AML-193 (cell line): ENCODE measurements around the gene ZNF777.

Source experiments
- DNase-seq, 2 experiments: peaks; one replicate each; lab custom pipeline; 2025; lab: John Stamatoyannopoulos, UW

The ZNF777 gene

DNA sequence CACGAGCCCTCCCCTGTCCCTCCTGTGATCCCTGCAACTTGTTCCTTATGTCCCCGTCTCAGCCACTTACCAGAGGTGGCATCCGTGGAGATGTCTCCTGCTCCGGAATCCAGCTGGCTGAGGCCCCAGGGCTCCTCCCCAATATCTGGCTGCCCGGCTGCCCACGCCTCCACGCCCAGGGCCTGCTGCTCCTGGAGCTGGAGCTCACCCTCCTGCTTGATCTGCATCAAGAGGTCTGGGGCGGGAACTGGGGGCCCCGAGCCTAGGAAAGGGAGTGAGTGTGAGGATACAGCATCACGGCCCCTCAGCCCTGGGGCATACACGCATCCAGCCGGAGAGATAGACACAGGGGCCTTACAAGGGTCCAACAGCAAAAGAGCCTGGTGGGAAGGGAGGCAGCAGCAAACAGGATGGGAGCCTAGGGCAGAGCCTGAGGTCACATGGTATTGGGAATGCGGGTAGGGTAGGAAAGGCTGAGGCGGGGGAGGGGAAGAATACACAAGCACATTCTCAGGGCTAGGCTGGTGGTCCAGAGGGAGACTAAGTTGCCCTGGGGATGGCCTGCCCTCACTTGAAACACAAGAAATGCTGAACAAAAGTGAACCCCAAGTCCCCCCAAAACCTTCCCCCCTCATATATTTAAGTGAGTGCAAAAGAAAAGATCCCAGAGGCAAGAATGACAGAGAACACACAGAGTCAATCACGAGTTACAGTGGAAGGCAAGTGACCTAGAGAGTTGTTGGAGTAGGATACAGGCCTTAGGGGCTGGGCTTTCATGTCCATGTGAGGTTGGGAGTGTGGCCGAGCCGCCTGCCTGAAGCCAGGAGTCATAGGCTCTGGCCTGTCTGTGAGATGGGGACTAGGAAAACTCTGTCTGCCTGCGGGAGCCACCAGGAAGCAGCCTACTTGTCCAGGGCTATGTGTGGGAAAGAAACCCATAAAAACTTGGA, 16.9 kb upstream of the ZNF777 start:
- no peak for DNase-seq

GRCh38 chr7:149476791-149477190, 15.9 kb upstream of the ZNF777 start:
- DNase-seq, result no peak

GRCh38 chr7:149475121-149476045, 14.5 kb upstream of the ZNF777 start:
- no peak for DNase-seq

- no peak for DNase-seq
Observed at GRCh38 chr7:149474309-149475120, 13.7 kb upstream of the ZNF777 start.

GRCh38 chr7:149473251-149473650, 12.4 kb upstream of the ZNF777 start:
- DNase-seq, result no peak

DNA sequence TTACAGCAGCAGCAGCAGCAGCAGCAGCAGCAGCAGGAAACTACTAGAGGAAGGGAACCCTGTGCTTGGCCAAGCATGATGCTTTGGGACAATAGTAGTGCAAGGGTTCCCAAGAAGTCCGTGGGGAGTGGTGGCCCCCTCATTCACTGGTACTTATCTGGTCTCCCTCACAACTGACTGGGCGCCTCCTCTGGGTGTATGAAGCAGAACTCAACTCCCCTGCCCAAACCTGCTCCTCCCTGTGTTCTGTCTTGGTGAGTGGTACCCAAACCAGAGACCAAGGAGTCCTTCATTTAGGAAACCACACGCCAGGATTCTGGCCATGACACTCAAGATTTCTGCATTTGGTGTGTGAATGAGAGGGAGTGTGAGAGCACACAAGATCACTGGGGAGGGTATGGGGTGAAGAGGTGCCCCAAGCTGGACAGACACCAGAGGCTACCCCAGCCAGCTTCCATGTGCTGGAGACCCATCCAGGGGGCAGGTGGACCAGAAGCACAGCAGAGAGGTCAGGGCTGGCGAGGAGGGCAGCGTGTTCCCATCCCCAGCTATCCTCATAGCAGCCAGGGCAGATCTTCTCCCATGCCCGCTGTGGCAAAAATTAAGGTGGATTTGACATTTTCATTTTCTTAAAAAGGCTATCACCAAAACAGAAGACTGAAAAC, 10.6 kb upstream of the ZNF777 start:
- no peak for DNase-seq

DNA sequence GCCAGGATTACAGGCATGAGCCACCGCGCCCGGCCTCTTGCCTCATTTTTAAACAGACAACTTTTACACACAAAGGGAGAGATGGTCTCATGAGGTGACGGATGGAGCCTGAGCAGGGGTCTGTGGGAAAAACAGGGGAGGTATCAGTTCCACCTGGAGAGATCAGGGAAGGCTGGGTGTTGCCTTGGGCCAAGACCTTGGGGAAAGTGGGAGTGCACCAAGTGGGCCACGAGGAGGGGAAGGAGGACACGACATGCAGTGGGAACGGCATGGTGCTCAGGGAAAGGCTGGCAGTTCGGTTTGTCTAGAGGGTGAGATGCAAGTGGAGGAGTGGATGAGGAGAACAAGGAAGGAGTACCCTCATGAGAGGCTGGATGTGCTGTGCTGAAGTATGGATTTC, 8.9 kb upstream of the ZNF777 start:
- DNase-seq, result no peak

- no peak for DNase-seq
Observed at GRCh38 chr7:149468208-149468607, 7.3 kb upstream of the ZNF777 start.

- no peak for DNase-seq
Observed at GRCh38 chr7:149467321-149467859, 6.5 kb upstream of the ZNF777 start.

- DNase-seq, result no peak
Observed at GRCh38 chr7:149466364-149466763, 5.5 kb upstream of the ZNF777 start.

DNA sequence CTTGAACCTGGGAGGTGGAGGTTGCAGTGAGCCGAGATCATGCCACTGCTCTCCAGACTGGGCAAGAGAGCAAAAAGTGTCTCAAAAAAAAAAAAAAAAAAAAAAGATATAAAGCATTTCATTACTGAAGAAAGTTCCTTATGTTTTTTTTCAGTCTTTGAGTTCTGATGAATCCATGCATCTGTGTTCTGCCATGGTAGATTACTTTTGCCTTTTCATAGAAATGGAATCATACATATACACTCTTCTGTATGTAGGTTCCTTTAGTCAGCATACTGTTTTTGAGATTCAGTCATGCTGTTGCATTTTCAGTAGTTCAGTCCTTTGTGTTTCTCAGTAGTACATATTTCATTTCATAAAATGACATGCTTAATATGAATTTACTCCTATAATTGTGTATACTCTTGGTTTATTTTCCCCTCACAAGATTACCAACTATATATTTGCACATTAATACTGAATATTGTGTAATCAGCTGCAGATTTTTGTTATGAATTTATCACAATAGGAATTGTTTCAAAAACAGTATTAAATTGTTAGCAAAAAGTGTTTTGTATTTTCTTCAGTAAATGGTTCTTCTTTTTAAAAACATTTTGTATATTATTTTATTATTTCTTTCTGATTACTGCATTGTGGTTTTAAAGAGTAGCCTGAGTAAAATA, 2.8 kb upstream of the ZNF777 start:
- DNase-seq, result no peak

GRCh38 chr7:149462101-149462520, 1.2 kb upstream of the ZNF777 start:
- no peak for DNase-seq

DNA sequence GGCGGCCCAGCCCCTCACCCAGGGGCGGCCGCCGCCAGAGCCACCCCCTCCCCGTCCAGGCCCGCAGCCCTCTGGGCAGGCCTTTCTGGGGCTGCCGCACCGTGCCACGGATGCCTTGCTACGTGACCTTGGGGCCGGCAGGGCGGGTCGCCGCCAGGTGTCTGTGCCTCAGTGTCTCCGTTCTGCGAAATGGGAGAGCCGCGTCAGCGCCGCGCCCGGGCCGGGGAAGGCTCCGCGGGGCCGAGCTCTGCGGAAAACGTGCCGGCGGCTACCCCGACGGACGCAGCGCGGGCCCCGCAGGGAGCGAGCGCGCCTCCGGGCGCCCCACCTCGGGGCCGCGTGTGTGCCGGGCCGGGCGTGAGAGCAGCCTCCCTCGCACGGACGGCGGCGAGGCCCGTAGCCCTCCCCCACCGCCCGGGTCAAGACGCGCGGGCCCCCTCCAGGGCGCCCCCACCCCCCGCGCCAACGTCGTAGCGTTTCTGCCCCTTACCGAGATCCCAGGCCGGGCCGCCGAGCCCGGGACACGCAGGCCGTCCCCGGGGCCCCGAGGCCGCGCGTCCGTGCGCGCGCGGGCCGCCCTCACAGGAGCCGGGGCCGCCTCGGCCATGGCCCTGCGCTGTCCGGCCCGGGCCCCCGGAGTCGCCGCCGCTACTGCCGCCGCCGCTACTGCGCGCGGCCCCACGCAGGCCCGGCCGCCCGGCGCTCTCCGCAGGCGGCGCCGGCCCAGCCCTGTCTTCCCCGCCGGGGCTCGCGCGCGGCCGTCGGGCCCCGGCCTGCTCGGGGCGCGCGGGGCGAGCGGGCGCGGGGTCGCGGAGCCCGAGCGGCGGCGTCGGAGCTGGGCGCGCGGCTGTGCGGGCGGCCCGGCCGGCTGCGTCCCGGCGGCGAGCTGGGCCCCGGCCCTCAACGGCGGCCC, 1.1 kb downstream of the ZNF777 start:
- DNase-seq, result no peak

DNA sequence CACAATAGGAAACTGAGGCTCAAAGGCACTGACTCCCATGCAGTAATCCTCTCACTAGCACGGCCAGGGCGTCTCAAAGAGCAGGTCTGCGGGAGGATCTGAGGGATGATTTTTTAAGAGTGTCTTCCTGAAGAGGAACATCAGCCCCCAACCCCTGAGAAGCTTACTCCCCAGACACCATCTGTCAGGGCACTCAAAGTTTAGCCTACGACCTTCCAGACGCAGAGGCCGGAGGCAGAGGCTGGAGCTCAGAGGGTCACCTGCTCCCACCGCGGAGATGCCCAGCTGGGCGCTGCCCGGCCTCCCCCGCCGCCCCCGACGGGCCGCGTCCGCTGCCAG, 1.7 kb downstream of the ZNF777 start:
- no peak for DNase-seq

GRCh38 chr7:149458235-149458634, 2.6 kb downstream of the ZNF777 start:
- DNase-seq, result no peak

GRCh38 chr7:149457766-149458165, 3.1 kb downstream of the ZNF777 start:
- DNase-seq, result no peak

GRCh38 chr7:149456506-149457421, 4.1 kb downstream of the ZNF777 start:
- DNase-seq, result no peak

DNA sequence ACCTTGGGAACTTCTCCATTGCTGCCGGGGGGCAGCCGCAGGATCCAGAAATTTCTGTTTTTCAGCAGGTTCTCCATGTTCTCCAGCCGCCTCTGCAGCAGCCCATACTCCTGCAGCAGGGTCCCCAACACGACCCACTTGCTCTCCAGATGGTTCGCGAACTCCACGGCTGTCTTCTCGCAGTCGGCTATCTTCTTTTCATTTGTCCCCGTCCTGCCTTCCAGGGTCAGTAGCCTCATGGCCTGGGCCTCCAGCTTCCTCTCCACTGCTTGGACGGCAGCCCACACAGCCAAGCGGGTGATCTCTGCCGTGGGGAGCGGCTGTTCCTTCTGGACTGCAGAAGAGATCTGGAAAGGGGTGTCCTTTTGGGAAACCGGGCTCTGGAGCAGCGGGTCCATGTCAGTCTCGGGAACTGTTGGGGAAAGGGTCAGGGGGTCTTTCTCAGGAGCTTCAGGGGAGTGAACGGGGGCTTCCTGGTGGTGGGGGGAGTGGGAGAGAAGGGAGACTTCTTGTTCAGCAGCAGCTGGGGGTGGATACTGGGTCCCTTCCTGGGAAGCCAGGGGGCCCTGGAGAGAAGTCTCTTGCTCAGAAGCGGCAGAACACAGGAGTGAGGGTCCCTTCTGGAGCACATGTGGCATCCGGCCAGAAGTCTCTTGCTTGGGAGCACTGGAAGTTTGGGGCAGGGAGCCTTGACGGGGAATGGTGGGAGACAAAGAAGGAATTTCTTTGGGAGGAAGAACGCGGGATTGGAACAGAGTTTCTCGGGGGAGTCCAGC, 5.5 kb downstream of the ZNF777 start:
- no peak for DNase-seq
